HAP-1 (cell line): ENCODE measurements around the gene TOMM20.

ENCODE experiments used
- DNase-seq, 2 experiments: peaks; one replicate each; pipeline ENCODE4 v3.0.0-alpha.2; 2016 to 2020; ENCODE audit warnings: low spot score in 2 of 2
- H3K27me3 ChIP-seq: fragments of 250-450 bp; sonication (Bioruptor Pico); 2 replicates; pipeline ENCODE4 v1.5.1; 2020; ENCODE audit warnings: low read depth, mild to moderate bottlenecking, moderate library complexity
- H3K36me3 ChIP-seq: fragments of 250-450 bp; sonication (Bioruptor Pico); replicated peaks from 2 replicates; pipeline ENCODE4 v1.5.1; 2020; ENCODE audit warnings: mild to moderate bottlenecking
- H3K4me1 ChIP-seq: fragments of 250-450 bp; sonication (Bioruptor Pico); 2 replicates; pipeline ENCODE4 v1.5.1; 2020; ENCODE audit warnings: mild to moderate bottlenecking
- H3K4me3 ChIP-seq: fragments of 250-450 bp; sonication (Bioruptor Pico); 2 replicates; pipeline ENCODE4 v1.5.1; 2020; ENCODE audit warnings: mild to moderate bottlenecking, moderate library complexity
- H3K9me3 ChIP-seq: fragments of 250-450 bp; sonication (Bioruptor Pico); 2 replicates; pipeline ENCODE4 v1.5.1; 2020; ENCODE audit warnings: mild to moderate bottlenecking, moderate library complexity
- in situ Hi-C: fragments of 300-500 bp; cut with MboI; formaldehyde crosslinking; loops from 3 replicates; pipeline ENCODE4 v1.14.3; 2020; ENCODE audit warnings: low sequenced_read_pairs, inconsistent platforms, mixed read lengths

TOMM20 gene

DNA sequence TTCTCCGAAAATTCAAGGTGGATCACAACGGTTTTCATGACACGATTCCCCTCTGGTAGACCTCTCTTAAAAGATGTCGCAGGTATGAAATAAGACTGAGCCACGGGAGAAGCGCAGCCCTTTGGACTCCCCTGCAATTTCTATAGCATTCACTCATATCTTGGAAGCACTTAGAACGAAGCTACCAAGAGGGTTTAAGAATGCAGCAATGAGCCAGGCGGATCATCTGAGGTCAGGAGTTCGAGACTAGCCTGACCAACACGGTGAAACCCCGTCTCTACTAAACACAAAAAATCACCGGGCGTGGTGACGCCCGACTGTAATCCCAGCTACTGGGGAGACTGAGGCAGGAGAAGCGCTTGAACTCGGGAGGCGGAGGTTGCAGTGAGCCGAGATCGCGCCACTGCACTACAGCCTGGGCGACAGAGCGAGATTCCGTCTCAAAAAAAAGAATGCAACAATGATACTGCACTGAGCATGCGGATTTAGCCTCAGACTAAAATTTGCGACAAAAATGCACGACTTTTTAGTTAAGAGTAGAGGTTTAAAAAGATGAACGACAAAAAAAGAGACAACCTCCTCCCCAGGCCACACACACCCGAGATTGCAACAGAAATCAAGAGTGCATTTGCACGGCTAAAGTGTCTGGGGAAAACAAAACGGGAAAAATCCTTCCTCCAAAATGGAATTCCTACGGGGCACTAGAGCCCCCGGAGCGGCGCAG is 743 bp downstream of the TOMM20 start:
- no peak for DNase-seq
- Histone ChIP-seq H3K9me3 (no peaks in the 10 kb centered on the region), H3K4me1 (peaks cover 14% of the 10 kb centered on the region), H3K4me3 (peak overlapping the region; percentile 96), H3K27me3 (no peaks in the 10 kb centered on the region), H3K36me3 (peaks cover 45% of the 10 kb centered on the region)
- in situ Hi-C loops, result no loop called here

DNA sequence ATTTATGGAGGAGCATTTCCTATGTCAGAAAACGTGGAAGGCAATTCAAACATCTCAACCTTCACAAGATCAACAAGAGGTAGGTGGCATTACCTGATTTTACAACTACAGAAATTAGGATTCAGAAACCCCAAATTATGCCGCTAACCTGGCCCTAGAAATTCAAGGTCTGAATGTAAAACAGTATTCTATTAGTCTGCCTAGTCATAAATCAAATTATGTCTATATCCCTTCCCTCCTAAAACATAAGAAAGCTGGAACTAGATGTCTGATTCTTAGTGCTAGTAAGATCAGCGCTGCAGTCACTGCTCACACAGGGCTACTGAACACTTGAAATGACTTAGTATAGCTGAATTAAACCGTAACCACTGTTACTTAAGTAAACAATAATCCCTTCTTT is 1.4 kb downstream of the TOMM20 start:
- DNase-seq, result no peak
- Histone ChIP-seq H3K27me3 (no peaks in the 10 kb centered on the region), H3K9me3 (no peaks in the 10 kb centered on the region), H3K4me1 (peaks cover 14% of the 10 kb centered on the region), H3K4me3 (peak overlapping the region; percentile 96), H3K36me3 (peaks cover 52% of the 10 kb centered on the region)
- in situ Hi-C loops, result no loop called here

DNA sequence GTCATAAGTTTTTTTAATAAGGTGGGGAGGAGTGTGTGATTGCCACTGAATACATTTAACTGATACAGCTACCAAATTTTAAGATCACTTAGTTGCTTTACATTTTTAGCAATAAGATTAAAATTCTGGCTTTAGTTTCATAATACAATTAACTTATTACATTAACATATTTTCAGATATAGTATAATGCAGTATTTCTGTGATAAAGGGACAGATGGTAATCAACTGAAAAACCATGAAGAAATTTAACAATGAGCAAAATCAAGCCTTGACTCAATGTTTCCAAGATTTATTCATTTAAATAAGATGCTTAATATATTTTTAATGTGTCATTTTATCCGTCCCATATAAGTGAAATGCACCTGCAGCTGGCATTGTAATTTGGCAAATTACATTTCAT is 4.0 kb downstream of the TOMM20 start:
- peaks cover 67% of the 10 kb centered on the region for H3K36me3 ChIP-seq
- no peak for DNase-seq
- H3K27me3 ChIP-seq, result no peaks in the 10 kb centered on the region
- H3K4me3 ChIP-seq, result no peak overlapping the region
- peaks cover 15% of the 10 kb centered on the region for H3K4me1 ChIP-seq
- no peaks in the 10 kb centered on the region for H3K9me3 ChIP-seq
- in situ Hi-C loops, result no loop called here

DNA sequence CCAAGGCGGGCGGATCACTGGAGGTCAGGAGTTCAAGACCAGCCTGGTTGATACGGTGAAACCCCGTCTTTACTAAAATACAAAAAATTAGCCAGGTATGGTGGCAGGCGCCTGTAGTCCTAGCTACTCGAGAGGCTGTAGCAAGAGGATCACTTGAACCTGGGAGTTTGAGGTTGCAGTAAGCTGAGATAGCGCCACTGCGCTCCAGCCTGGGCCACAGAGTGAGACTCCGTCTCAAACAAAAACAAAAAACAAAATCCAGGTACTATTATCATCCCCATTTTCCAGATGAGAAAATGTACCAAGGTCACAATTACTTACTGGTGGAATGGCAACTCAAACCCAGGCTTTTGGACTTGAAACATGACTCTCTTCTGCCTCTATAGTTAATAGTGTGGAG is 4.5 kb downstream of the TOMM20 start:
- Histone ChIP-seq H3K4me1 (peaks cover 14% of the 10 kb centered on the region), H3K9me3 (no peaks in the 10 kb centered on the region), H3K4me3 (no peak overlapping the region), H3K36me3 (peaks cover 72% of the 10 kb centered on the region), H3K27me3 (no peaks in the 10 kb centered on the region)
- in situ Hi-C loops, result no loop called here
- DNase-seq, result no peak

DNA sequence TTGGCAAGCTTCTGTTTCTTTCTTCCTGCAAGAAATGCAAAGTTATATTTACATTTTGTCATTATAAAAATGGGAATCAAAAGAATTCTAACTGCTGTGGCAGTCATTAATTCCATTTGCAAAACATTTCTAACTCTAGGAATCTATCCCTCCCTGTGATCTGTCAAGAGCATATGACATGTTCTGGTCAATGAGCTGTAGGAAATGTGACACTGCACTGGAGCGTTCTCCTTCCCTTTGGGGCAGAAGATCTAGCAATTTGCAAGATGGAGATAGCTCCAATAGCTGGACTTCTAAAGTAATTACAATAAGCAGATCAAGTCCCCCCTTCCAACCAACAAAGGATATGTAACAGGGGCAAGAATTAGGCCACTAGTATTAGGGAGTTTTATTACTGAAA is 6.3 kb downstream of the TOMM20 start:
- H3K9me3 ChIP-seq, result no peaks in the 10 kb centered on the region
- DNase-seq, result no peak
- in situ Hi-C loops, result no loop called here
- no peak overlapping the region for H3K4me3 ChIP-seq
- H3K27me3 ChIP-seq, result no peaks in the 10 kb centered on the region
- peaks cover 85% of the 10 kb centered on the region for H3K36me3 ChIP-seq
- H3K4me1 ChIP-seq, result peaks cover 11% of the 10 kb centered on the region

DNA sequence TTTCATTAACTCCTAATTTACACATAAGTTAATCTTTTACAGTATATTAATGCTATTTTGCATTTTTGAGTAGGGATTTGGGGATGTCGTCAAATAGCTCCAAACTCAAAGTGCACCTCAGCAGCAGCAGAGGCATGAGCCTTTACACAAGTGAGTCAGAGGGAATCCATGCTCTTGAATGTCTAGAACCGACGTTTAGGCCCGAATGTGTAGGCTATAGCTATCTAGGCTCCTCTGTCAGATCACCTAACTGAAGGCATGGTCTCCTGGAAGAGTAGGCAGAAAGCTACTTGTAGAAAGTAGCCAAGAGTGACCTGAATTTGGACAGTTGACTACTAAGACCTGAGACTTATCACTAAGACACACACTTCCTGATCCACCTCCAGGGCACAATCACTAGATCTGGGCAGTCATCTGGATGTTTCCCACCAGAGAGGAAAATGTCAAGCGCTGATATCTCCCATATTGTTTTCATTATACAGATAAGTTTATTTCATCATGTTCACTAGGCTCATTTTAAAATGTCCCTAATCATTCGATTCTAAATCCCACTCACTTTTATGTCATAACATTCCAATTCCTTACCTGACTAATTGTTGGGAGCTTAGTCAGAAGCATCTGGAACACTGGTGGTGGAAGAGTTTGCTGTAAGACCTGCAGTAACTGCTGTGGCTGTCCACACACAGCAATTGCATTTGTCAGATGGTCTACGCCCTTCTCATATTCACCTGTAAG is 15.3 kb downstream of the TOMM20 start:
- no peak for DNase-seq
- in situ Hi-C loops, result no loop called here
- H3K27me3 ChIP-seq, result no peaks in the 10 kb centered on the region
- H3K9me3 ChIP-seq, result no peaks in the 10 kb centered on the region
- H3K4me1 ChIP-seq, result no peaks in the 10 kb centered on the region
- no peak overlapping the region for H3K4me3 ChIP-seq
- peaks cover 94% of the 10 kb centered on the region for H3K36me3 ChIP-seq

DNA sequence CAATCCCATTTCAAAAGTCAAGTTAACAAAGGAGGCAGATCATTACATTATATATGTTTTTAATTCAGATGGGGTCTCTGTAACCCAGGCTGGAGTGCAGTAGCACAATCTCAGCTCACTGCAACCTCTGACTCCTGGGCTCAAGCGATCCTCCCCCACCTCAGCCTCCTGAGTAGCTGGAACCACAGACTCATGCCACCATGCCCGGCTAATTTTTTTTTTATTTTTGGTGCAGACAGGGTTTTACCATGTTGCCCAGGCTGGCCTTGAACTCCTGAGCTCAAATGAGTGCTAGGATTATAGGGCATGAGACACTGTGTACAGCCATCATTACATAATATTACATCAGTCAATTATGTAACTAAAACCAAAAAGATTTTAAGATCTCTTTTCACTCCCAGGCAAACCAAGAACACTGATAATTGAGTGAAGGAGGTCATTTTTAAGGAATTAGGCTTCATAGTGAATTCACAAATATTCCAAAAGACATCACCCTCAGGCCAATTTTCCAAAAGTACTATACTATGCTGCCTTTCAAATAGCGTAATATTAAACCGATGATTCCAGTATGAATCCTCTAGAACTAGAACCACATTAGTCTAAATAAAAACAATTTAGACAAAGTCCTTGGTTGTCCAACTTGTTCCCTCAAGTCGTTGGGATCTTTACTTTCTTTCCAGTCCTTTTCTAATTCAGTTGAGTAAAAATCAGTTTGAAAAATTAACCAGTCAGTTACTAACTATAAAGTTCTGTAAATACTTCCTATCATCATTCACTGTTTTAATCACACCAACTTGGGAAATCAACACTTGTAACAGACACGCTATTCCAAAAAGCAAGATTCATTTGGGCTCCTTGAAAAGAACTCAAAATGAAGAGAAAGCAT is 16.1 kb downstream of the TOMM20 start:
- Histone ChIP-seq H3K4me3 (no peak overlapping the region), H3K36me3 (peaks cover 92% of the 10 kb centered on the region), H3K4me1 (no peaks in the 10 kb centered on the region), H3K9me3 (no peaks in the 10 kb centered on the region), H3K27me3 (no peaks in the 10 kb centered on the region)
- in situ Hi-C loops, result no loop called here
- no peak for DNase-seq

DNA sequence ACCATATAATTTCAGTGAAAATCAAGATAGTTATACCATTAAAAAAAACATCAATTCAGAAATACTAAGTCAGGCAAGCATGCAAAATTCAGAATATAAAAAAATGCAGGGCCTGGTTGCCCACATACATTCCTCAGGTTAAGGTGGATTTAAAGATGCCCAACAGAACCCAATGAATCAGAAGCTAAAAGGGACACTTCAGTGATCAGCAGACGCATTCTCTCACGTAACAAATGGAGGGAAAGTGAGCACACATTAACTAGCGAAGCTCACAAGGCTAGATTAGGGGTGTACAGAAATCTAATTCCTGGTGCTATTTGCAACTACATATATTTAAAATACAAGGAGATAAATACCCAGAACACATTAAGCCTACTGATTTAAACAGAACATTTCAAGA is 17.5 kb downstream of the TOMM20 start:
- in situ Hi-C loops, result no loop called here
- Histone ChIP-seq H3K9me3 (no peaks in the 10 kb centered on the region), H3K36me3 (peaks cover 85% of the 10 kb centered on the region)

DNA sequence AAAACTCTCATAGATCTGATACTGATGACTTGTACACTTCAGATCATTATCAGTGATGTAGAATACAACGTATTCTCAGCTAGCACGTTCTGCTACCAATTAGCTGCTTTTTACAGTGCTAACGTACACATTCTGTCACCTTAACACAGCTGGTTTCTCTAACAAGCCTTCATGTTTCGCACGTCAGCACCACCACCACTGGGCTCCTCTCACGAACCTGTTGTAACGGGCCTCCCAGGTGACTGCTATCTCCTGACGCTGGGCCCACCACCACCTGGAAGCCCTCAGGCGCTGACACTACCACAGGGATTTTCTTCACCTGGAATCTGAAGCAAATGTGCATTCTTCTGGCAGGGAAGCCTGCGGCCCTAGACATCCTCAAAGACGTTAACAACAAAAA is 19.8 kb downstream of the TOMM20 start:
- Histone ChIP-seq H3K27me3 (no peaks in the 10 kb centered on the region), H3K4me1 (peaks cover 9% of the 10 kb centered on the region), H3K36me3 (peaks cover 63% of the 10 kb centered on the region), H3K9me3 (no peaks in the 10 kb centered on the region), H3K4me3 (no peak overlapping the region)
- in situ Hi-C loops, result no loop called here
- no peak for DNase-seq

More for the DNA sequence above, 17.5 kb downstream of the TOMM20 start:
- Histone ChIP-seq H3K27me3 (no peaks in the 10 kb centered on the region), H3K4me1 (no peaks in the 10 kb centered on the region; the same call in 1 of the 2 replicates), H3K4me3 (no peak overlapping the region)
- no peak for DNase-seq

DNA sequence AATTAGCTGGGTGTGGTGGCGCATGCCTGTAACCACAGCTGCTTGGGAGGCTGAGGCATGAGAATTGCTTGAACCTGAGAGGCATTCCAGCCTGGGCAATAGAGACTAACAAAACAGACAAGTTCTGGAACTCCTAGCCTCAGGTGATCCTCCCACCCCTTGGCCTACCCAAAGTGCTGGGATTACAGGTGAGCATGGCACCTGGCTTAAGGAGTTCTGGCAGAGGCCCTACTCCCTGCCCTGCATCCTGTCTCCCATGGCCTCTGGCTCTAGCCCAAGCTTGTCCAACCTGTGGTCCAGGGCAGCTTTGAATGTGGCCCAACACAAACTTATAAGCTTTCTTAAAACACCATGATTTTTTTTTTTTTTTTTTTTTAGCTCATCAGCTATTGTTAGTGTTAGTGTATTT is 20.4 kb downstream of the TOMM20 start:
- no peaks in the 10 kb centered on the region for H3K9me3 ChIP-seq

DNA sequence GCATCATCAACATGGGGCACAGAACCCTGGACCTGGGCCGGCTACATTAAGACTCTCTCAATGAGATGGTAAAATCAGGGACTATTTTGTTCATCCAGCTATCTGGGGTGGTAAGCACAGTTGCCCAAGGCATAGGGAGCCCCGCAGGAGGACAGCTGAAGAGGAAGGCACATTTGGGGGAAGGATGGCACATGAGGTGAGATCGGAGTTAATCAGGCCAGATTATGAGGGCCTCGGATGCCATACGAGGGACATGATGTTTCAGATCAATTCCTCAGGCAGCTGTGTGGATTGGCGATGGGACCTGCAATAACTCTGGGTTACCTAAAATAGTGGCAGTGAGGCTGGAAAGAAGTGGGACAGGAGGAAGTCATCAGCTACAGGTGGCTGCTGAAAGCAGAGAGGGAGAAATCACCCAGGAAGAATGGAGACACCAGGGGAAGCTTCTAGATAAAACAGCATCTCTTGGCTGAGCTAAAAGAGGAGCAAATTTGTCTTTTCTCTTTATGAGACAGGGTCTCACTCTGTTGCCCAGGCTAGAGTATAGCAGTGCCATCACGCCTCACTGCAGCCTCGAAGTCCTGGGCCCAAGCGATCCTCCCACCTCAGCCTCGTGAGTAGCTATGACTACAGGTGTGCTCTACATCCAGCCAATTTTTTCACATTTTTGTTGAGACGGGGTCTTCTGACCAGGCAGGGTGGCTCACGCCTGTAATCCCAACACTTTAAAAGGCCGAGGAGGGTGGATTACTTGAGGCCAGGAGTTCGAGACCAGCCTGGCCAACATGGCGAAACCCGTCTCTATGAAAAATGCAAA is 21.1 kb downstream of the TOMM20 start:
- Histone ChIP-seq H3K9me3 (no peaks in the 10 kb centered on the region), H3K36me3 (peaks cover 50% of the 10 kb centered on the region), H3K27me3 (no peaks in the 10 kb centered on the region), H3K4me3 (no peak overlapping the region), H3K4me1 (peaks cover 10% of the 10 kb centered on the region)
- in situ Hi-C loops, result no loop called here
- DNase-seq, result no peak

More for the DNA sequence above, 20.4 kb downstream of the TOMM20 start:
- peaks cover 10% of the 10 kb centered on the region for H3K4me1 ChIP-seq
- no peak overlapping the region for H3K4me3 ChIP-seq
- H3K36me3 ChIP-seq, result peaks cover 56% of the 10 kb centered on the region
- no peak for DNase-seq
- in situ Hi-C loops, result no loop called here
- H3K27me3 ChIP-seq, result no peaks in the 10 kb centered on the region

DNA sequence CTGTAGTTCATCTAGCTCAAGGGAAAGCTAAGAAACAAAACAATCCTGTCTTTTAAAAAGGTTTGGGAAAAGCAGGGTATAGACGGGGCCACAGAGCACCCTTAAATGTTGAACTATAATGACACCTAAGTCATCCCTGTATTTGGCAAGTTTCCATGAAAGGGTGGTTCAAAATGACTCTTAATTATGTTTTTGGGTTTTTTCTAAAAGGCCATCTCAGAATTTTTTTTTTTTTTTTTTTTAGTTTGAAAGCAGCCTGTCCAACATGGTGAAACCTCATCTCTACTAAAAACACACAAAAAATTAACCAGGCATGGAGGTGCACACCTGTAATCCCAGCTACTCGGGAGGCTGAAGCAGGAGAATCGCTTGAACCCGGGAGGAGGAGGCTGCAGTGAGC is 22.2 kb downstream of the TOMM20 start:
- H3K9me3 ChIP-seq, result no peaks in the 10 kb centered on the region
- H3K27me3 ChIP-seq, result no peaks in the 10 kb centered on the region
- in situ Hi-C loops, result no loop called here
- H3K36me3 ChIP-seq, result peaks cover 39% of the 10 kb centered on the region
- no peak for DNase-seq
- H3K4me3 ChIP-seq, result no peak overlapping the region
- peaks cover 10% of the 10 kb centered on the region for H3K4me1 ChIP-seq
